Left forelimb (tissue), 1 donor: ENCODE measurements around the gene ADD3.

ENCODE experiments used
- DNase-seq: peaks from one replicate; pipeline ENCODE4 v3.0.0-alpha.2; 2018; ENCODE audit warnings: low spot score

Gene ADD3

DNA sequence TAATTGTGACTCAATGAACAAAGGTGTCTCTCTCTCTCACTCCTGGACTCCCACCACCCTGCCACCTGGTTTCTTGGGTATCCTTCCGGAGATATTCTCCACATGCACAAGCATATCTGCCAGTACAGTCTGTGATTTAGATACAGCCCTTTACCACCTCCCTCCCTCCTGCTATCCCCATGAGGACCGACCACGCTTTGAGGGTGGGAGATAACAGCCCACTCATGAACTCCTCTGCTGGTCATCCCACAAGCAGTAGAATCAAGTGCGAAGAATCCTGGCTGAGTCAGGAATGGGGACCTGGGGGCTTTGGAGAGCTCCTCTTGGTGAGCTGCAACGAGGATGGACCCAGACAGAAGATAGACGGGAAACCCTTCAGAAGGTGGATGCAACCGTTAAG lies 171.4 kb downstream of the ADD3 start:
- DNase-seq = no peak

DNA sequence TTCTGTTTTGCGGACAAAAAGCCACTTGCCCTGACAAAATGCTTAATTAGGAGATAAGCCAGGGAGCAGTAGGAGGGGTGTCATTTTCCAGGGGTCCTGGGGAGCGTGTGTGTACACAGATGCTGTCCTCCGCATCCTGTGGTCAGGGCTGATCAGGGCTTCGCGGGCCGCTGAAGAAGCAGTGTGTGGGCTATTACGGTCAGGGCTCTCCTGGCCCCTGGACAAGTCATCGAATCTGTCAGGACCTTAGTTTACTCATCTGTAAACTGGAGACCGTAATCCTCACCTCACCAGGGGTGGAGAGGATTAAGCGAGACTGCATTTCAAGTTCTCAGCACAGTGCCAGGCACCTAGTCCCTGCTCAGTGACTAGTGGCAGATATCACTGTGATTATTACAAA lies 173.7 kb downstream of the ADD3 start:
- no peak for DNase-seq

DNA sequence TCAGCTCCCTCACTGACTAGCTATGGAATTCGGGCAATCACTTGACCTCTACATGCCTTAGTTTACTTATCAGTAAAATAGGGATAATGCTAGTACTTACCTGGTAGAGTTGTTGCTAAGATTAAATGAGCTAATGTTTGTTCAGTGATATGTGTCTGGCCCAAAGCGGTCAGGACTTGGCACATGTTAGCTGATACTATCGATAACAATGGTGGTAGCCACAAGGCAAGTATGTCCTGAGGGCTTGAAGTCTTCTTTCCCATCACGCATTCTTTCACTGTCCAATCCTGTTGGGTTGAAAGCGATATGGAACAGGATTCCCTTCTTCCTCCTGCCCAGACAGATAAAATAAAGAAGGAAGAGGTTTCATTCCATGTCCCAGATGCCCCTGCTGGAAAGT lies 174.1 kb downstream of the ADD3 start:
- no peak for DNase-seq

DNA sequence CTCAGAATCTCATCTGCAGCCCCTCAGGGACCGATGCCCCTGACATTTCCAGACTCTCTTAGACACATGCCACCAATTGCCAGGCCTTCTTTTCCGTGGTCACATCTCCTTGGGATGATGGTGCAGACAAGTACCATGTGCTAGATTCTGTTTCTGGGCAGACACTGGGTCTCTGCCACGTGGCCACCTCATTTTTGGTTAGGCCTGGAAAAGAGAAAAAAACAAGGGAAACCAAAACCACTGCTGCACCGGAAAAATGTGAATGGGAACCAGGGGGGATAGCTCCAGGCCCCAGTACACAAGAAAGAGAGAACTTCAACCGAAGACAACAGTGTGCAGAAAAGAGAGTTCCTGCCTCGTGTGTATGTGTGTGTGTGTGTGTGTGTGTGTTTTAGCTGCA lies 176.6 kb downstream of the ADD3 start:
- DNase-seq = no peak
